ENCODE data around the gene FRYL.

DNA sequence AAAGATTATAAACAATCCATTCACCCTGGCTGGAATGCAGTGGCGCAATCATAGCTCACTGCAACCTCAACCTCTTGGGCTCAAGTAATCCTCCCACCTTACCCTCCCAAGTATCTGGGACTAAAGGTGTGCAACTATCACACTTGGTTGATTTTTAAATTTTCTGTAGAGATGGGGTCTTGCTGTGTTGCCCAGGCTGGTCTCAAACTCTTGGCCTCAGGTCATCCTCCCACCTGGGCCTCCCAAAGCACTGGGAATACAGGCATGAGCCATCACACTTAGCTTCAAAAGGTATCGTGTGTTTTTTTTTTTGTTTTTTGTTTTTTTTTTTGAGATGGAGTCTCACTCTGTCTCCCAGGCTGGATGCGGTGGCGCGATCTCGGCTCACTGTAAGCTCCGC lies 71.5 kb downstream of the FRYL start:
- TF ChIP-seq, protein P1, sequence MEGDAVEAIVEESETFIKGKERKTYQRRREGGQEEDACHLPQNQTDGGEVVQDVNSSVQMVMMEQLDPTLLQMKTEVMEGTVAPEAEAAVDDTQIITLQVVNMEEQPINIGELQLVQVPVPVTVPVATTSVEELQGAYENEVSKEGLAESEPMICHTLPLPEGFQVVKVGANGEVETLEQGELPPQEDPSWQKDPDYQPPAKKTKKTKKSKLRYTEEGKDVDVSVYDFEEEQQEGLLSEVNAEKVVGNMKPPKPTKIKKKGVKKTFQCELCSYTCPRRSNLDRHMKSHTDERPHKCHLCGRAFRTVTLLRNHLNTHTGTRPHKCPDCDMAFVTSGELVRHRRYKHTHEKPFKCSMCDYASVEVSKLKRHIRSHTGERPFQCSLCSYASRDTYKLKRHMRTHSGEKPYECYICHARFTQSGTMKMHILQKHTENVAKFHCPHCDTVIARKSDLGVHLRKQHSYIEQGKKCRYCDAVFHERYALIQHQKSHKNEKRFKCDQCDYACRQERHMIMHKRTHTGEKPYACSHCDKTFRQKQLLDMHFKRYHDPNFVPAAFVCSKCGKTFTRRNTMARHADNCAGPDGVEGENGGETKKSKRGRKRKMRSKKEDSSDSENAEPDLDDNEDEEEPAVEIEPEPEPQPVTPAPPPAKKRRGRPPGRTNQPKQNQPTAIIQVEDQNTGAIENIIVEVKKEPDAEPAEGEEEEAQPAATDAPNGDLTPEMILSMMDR (conservative IDR thresholded peaks at IDR 0.05 in 1 of 2, IDR thresholded peaks at IDR 0.05 in 1 of 2; ENCODE audit: low read depth in 1 of 2, low read length in 2 of 2), result no peak
- TF ChIP-seq EZH2 (IDR thresholded peaks at IDR 0.05; ENCODE audit: low read length, missing control alignments), result no peak

Measured in fibroblast of lung (primary cell).